ENCODE measurements around the gene CFAP74. TPM values are rescaled to one million over a fixed set of nuclear protein-coding genes. Genes with fewer than 3 reads are reported as not detected.
"Not testable (repeated sequence)": the region's sequence is repeated elsewhere in the genome, so short reads cannot be mapped to it uniquely, and the experiment has no call there.

The CFAP74 gene
- polyA plus RNA-seq, 3 donors = 0.02 to 0.24 (median 0.22) TPM

GRCh38 chr1:1889090-1889750, 114.4 kb downstream of the CFAP74 start:
- H3K27ac ChIP-seq (ENCODE audit: low read depth, low read length) = no peak overlapping the region
- 7 to 28% (median 8%) methylated on average over 9 of the region's 9 CpGs for WGBS, 3 donors

- 72 to 85% (median 74%) methylated on average over 10 to 11 of the region's 11 CpGs for WGBS, 3 donors
- not testable (repeated sequence) for H3K27ac ChIP-seq (ENCODE audit: low read depth, low read length)
Measured at GRCh38 chr1:1883890-1884289, 119.7 kb downstream of the CFAP74 start.

- 42 to 51% (median 48%) methylated on average over 4 of the region's 4 CpGs for WGBS, 3 donors
- H3K27ac ChIP-seq (ENCODE audit: low read depth, low read length) = no peak overlapping the region
Measured at GRCh38 chr1:1883092-1883873, 120.3 kb downstream of the CFAP74 start.

GRCh38 chr1:1881727-1882126, 121.9 kb downstream of the CFAP74 start:
- WGBS, 3 donors = 63 to 88% (median 81%) methylated on average over 6 of the region's 6 CpGs
- H3K27ac ChIP-seq (ENCODE audit: low read depth, low read length) = no peak overlapping the region

GRCh38 chr1:1880617-1881312, 122.8 kb downstream of the CFAP74 start:
- 42 to 57% (median 51%) methylated on average over 13 of the region's 13 CpGs for WGBS, 3 donors

GRCh38 chr1:1879942-1880341, 123.6 kb downstream of the CFAP74 start:
- H3K27ac ChIP-seq (ENCODE audit: low read depth, low read length) = no peak overlapping the region
- 94 to 96% (median 94%) methylated on average over 5 of the region's 5 CpGs for WGBS, 3 donors

More at GRCh38 chr1:1880617-1881312, 122.8 kb downstream of the CFAP74 start:
- no peak overlapping the region for H3K27ac ChIP-seq (ENCODE audit: low read depth, low read length)

GRCh38 chr1:1877865-1878436, 125.6 kb downstream of the CFAP74 start:
- 84 to 88% (median 87%) methylated on average over 5 of the region's 5 CpGs for WGBS, 3 donors
- H3K27ac ChIP-seq (ENCODE audit: low read depth, low read length) = no peak overlapping the region

GRCh38 chr1:1876335-1876930, 127.2 kb downstream of the CFAP74 start:
- H3K27ac ChIP-seq (ENCODE audit: low read depth, low read length) = no peak overlapping the region
- WGBS, 3 donors = 80 to 83% (median 80%) methylated on average over 11 of the region's 11 CpGs

GRCh38 chr1:1875932-1876331, 127.7 kb downstream of the CFAP74 start:
- WGBS, 3 donors = 67 to 80% (median 70%) methylated on average over 1 of the region's 1 CpG
- H3K27ac ChIP-seq (ENCODE audit: low read depth, low read length) = no peak overlapping the region

- WGBS, 3 donors = 94 to 96% (median 94%) methylated on average over 7 of the region's 7 CpGs
- no peak overlapping the region for H3K27ac ChIP-seq (ENCODE audit: low read depth, low read length)
Measured at GRCh38 chr1:1874901-1875300, 128.7 kb downstream of the CFAP74 start.

- no peak overlapping the region for H3K27ac ChIP-seq (ENCODE audit: low read depth, low read length)
- 65 to 76% (median 69%) methylated on average over 2 of the region's 2 CpGs for WGBS, 3 donors
Measured at GRCh38 chr1:1873186-1873585, 130.4 kb downstream of the CFAP74 start.

- H3K27ac ChIP-seq (ENCODE audit: low read depth, low read length) = no peak overlapping the region
- 81 to 89% (median 84%) methylated on average over 11 of the region's 11 CpGs for WGBS, 3 donors
Measured at GRCh38 chr1:1872329-1872994, 131.1 kb downstream of the CFAP74 start.

Other genes starting within 250 kb of the CFAP74 start
- 100 to 1,000 TPM in 1 of 3 donors, 10 to 100 TPM in 2; 33.2 to 131 (median 73.2) TPM for gene NADK, start 225.3 kb downstream of the CFAP74 start, polyA plus RNA-seq
- 100 to 1,000 TPM in 2 of 3 donors, 10 to 100 TPM in 1; 67.2 to 180 (median 148) TPM for gene GNB1, start 112.7 kb downstream of the CFAP74 start, polyA plus RNA-seq
- gene CALML6, start 88.5 kb downstream of the CFAP74 start, polyA plus RNA-seq = 1 to 10 TPM in 1 of 3 donors, under 1 TPM in 2; 0.48 to 2.7 (median 0.62) TPM
- gene TMEM52, start 84.5 kb downstream of the CFAP74 start, polyA plus RNA-seq = 100 to 1,000 TPM in 1 of 3 donors, 1 to 10 TPM in 2; 1.5 to 182 (median 5.6) TPM
- under 1 TPM in 2 of 3 donors, not detected in 1; 0.28 to 0.30 TPM for gene GABRD, start 15.6 kb upstream of the CFAP74 start, polyA plus RNA-seq
- gene PRKCZ, start 46.6 kb upstream of the CFAP74 start, polyA plus RNA-seq = 10 to 100 TPM in 1 of 3 donors, 1 to 10 TPM in 2; 2.4 to 12.0 (median 4.3) TPM
- 10 to 100 TPM; 30.4 to 69.3 (median 62.6) TPM for gene FAAP20, start 191.0 kb upstream of the CFAP74 start, polyA plus RNA-seq
- gene SKI, start 224.5 kb upstream of the CFAP74 start, polyA plus RNA-seq = 10 to 100 TPM in 2 of 3 donors, 1 to 10 TPM in 1; 9.5 to 69.2 (median 36.3) TPM

All from adipose tissue (tissue), 3 donors.